B cell (primary cell): ENCODE data around the gene SMAD1. TPM values are rescaled to one million over a fixed set of nuclear protein-coding genes. Genes with fewer than 3 reads are reported as not detected.

ENCODE experiments used
- ATAC-seq: fragments of 200-7000 bp; cut with Tn5 transposase; one replicate; pipeline ENCODE4 v1.10.0; 2021; ENCODE audit warnings: low read depth, mild to moderate bottlenecking, moderate number of reproducible peaks, moderate library complexity
- CTCF ChIA-PET: fragments of 350-600 bp; sonication (Branson Sonifier 250); formaldehyde crosslinking; loops from one replicate; lab custom pipeline; 2021; ENCODE audit warnings: antibody characterized with exemption, inconsistent platforms; lab: Charles Lee
- POLR2A ChIA-PET: fragments of 350-600 bp; sonication (Branson Sonifier 250); formaldehyde crosslinking; loops from one replicate; lab custom pipeline; 2021; ENCODE audit warnings: antibody characterized with exemption; lab: Charles Lee
- DNase-seq: peaks from one replicate; pipeline ENCODE4 v3.0.0; 2013
- H2AFZ ChIP-seq: 2 replicates; pipeline ENCODE4 v1.6.1; 2012; ENCODE audit warnings: mild to moderate bottlenecking, low read depth, low read length; ENCODE audit not compliant: insufficient read depth, poor library complexity, severe bottlenecking
- H3K27ac ChIP-seq, 2 donors: 1 replicate in 1 of 2; 2 replicates in 1 of 2; pipeline ENCODE4 v1.5.1; 2012 to 2013; ENCODE audit warnings: low read length in 2 of 2, mild to moderate bottlenecking in 2 of 2, moderate library complexity in 1 of 2
- H3K27me3 ChIP-seq, 4 experiments: fragments of 200-600 bp in 1 of 4; sonication (generic) in 1 of 4; replicated peaks in 1 of 4; 1 replicate in 2 of 4; 2 replicates in 2 of 4; pipeline versions ENCODE4 v1.6.1 to v1.7.0; 2013 to 2016; ENCODE audit warnings: low read length in 3 of 4, mild to moderate bottlenecking in 2 of 4, mixed read lengths in 1 of 4, moderate library complexity in 1 of 4; ENCODE audit not compliant: insufficient read depth in 4 of 4, control insufficient read depth in 3 of 4; ENCODE audit errors: control extremely low read depth in 1 of 4
- H3K36me3 ChIP-seq, 2 experiments: replicated peaks in 1 of 2; 1 replicate in 1 of 2; 2 replicates in 1 of 2; pipeline versions ENCODE4 v1.6.1 to v1.7.1; 2013; ENCODE audit warnings: low read length in 1 of 2; ENCODE audit not compliant: insufficient read depth in 2 of 2, control insufficient read depth in 1 of 2; ENCODE audit errors: control extremely low read depth in 1 of 2, extremely low read depth in 1 of 2
- H3K4me1 ChIP-seq, 2 donors: fragments of 200-600 bp in 1 of 2; sonication (generic) in 1 of 2; 1 replicate in 1 of 2; 2 replicates in 1 of 2; pipeline versions ENCODE4 v1.5.1 to v1.6.1; 2013 to 2017; ENCODE audit warnings: low read length in 2 of 2; ENCODE audit not compliant: control insufficient read depth in 2 of 2, insufficient read depth in 2 of 2
- H3K4me2 ChIP-seq: replicated peaks from 2 replicates; pipeline ENCODE3; 2012; ENCODE audit warnings: mild to moderate bottlenecking, low read depth, low read length; ENCODE audit not compliant: poor library complexity, severe bottlenecking
- H3K4me3 ChIP-seq, 5 experiments: fragments of 200-600 bp in 1 of 5; sonication (generic) in 1 of 5; 1 replicate in 3 of 5; 2 replicates in 2 of 5; pipeline versions ENCODE4 v1.5.1 to v1.7.0; 2011 to 2016; ENCODE audit warnings: low read length in 4 of 5, mild to moderate bottlenecking in 4 of 5, low read depth in 2 of 5, control low read depth in 1 of 5, moderate library complexity in 1 of 5; ENCODE audit not compliant: insufficient read depth in 1 of 5; ENCODE audit errors: control extremely low read depth in 1 of 5, extremely low read depth in 1 of 5
- H3K79me2 ChIP-seq: fragments of 200-600 bp; sonication (generic); one replicate; pipeline ENCODE4 v1.6.0; 2016; ENCODE audit warnings: low read length; ENCODE audit not compliant: control insufficient read depth, insufficient read depth
- H3K9ac ChIP-seq: fragments of 200-600 bp; sonication (generic); 2 replicates; pipeline ENCODE4 v1.6.1; 2017; ENCODE audit warnings: mild to moderate bottlenecking, low read length, moderate library complexity
- H3K9me3 ChIP-seq, 3 donors: one replicate each; pipeline versions ENCODE4 v1.6.1 to v1.7.1; 2013; ENCODE audit warnings: low read length in 2 of 3; ENCODE audit not compliant: control insufficient read depth in 2 of 3, insufficient read depth in 1 of 3; ENCODE audit errors: control extremely low read depth in 1 of 3
- H4K20me1 ChIP-seq: 2 replicates; pipeline ENCODE4 v1.6.0; 2012; ENCODE audit warnings: mild to moderate bottlenecking, low read length; ENCODE audit not compliant: insufficient read depth, control insufficient read depth, poor library complexity, severe bottlenecking
- H3K27ac Mint-ChIP-seq: one replicate; pipeline ENCODE4 v1.8.0; 2021; ENCODE audit warnings: mixed read lengths
- H3K27me3 Mint-ChIP-seq: one replicate; pipeline ENCODE4 v1.8.0; 2021; ENCODE audit warnings: mixed read lengths
- H3K4me1 Mint-ChIP-seq: one replicate; pipeline ENCODE4 v1.8.0; 2021; ENCODE audit warnings: mixed read lengths
- H3K4me3 Mint-ChIP-seq: one replicate; pipeline ENCODE4 v1.8.0; 2021; ENCODE audit warnings: mixed read lengths
- H3K9me3 Mint-ChIP-seq: one replicate; pipeline ENCODE4 v1.8.0; 2022; ENCODE audit warnings: mixed read lengths; ENCODE audit not compliant: insufficient read depth
- CTCF ChIP-seq: fragments of 200-600 bp; IDR thresholded peaks from one replicate; pipeline ENCODE4 v1.8.0; 2022; ENCODE audit warnings: antibody characterized with exemption, mild to moderate bottlenecking
- EZH2 ChIP-seq: IDR thresholded peaks from 2 replicates; pipeline ENCODE4 v1.6.1; 2012; ENCODE audit warnings: borderline replicate concordance, low read depth, mild to moderate bottlenecking, moderate library complexity, low read length; ENCODE audit not compliant: insufficient read depth, poor library complexity, severe bottlenecking
- WGBS: methylation state at CpG from one replicate; pipeline ENCODE4 v1.1.5; 2013; ENCODE audit warnings: missing lambda C conversion rate; ENCODE audit not compliant: insufficient coverage; 5-methylcytosine and 5-hydroxymethylcytosine counted together
- intact Hi-C: fragments of 100-400 bp; cut with micrococcal nuclease; formaldehyde crosslinking; loops from one replicate; pipeline ENCODE4 v1.10.0; 2022
- polyA plus RNA-seq: library from polyadenylated mRNA; depleted of rRNA; stranded (reverse); fragments of >200 nt; gene quantifications from 2 replicates; pipeline ENCODE4 v1.2.3, GENCODE V29; 2012
- total RNA-seq, 2 donors: library from RNA; stranded (reverse); fragments of 120-200 nt in 1 of 2; gene quantifications; 1 replicate in 1 of 2; 2 replicates in 1 of 2; pipeline versions ENCODE4 v1.2.3 to v1.2.4, GENCODE V29; 2013 to 2022

The SMAD1 gene
- total and polyA plus RNA-seq, 2 donors (not counting 1 experiment from before 2014, with no cell fraction given), result 0.12 TPM; not detected in 1

- Histone ChIP-seq H3K9ac (no peak overlapping the region), H2AFZ (no peak overlapping the region), H4K20me1 (no peaks in the 10 kb centered on the region), H3K27ac (no peak overlapping the region), H3K9me3 (peaks cover 1 to 10% (median 10%) of the 10 kb centered on the region in 3 donors), H3K79me2 (no peaks in the 10 kb centered on the region), H3K4me2 (no peak overlapping the region), H3K27me3 (peaks cover 0 to 5% (median 2%) of the 10 kb centered on the region in 4 experiments), H3K4me1 (no peaks in the 10 kb centered on the region), H3K4me3 (no peak overlapping the region), H3K36me3 (no peaks in the 10 kb centered on the region)
- ChIA-PET POLR2A (no interaction called here), CTCF (no interaction called here)
- no peak overlapping the region for H3K4me3 Mint-ChIP-seq
- H3K27me3 Mint-ChIP-seq, result peaks cover 13% of the 10 kb centered on the region
- no peak overlapping the region for H3K27ac Mint-ChIP-seq
- peaks cover 3% of the 10 kb centered on the region for H3K9me3 Mint-ChIP-seq
- WGBS, result 87% methylated on average over 4 of the region's 4 CpGs
- TF ChIP-seq EZH2 (no peak), CTCF (no peak)
- H3K4me1 Mint-ChIP-seq, result no peaks in the 10 kb centered on the region
- intact Hi-C loops, result no loop called here
- DNase-seq (no peak), ATAC-seq (no peak)
Measured at GRCh38 chr4:145473203-145473602, 8.4 kb upstream of the SMAD1 start.

- POLR2A ChIA-PET, result no interaction called here
- peaks cover 39% of the 10 kb centered on the region for H3K27me3 Mint-ChIP-seq
- no peak for DNase-seq
- peaks cover 8% of the 10 kb centered on the region for H3K4me1 Mint-ChIP-seq
- peak overlapping the region; percentile 51 for H3K4me3 Mint-ChIP-seq
- no peak overlapping the region for H2AFZ ChIP-seq
- CTCF ChIA-PET, result no interaction called here
- peaks cover 2% of the 10 kb centered on the region for H3K9me3 Mint-ChIP-seq
- H3K27ac Mint-ChIP-seq, result no peak overlapping the region
- H3K36me3 ChIP-seq, result no peaks in the 10 kb centered on the region
- H3K79me2 ChIP-seq, result no peaks in the 10 kb centered on the region
- peaks cover 0 to 8% (median 0%) of the 10 kb centered on the region in 3 donors for H3K9me3 ChIP-seq
- no peak for ATAC-seq
- no CpG with 5 or more reads among the region's 1 CpG for WGBS
- H3K9ac ChIP-seq, result no peak overlapping the region
- H3K27ac ChIP-seq, result no peak overlapping the region
- TF ChIP-seq EZH2 (no peak), CTCF (no peak)
- peaks cover 0 to 59% (median 46%) of the 10 kb centered on the region in 4 experiments for H3K27me3 ChIP-seq
- intact Hi-C loops, result loop anchor here (10.0 kb wide), 1 partner anchor 135 kb away; the partner anchor contains the start of gene MMAA
- no peak overlapping the region for H3K4me2 ChIP-seq
- no peaks in the 10 kb centered on the region for H4K20me1 ChIP-seq
- peaks cover 14 to 24% of the 10 kb centered on the region in 2 donors for H3K4me1 ChIP-seq
- H3K4me3 ChIP-seq, result no peak overlapping the region
Measured at GRCh38 chr4:145480257-145480656, 1.4 kb upstream of the SMAD1 start.
